GM13977 (cell line): Measurements from ENCODE around the gene SLC16A7.

ENCODE experiments used
- DNase-seq: peaks from one replicate; pipeline ENCODE4 v3.0.0; 2012; ENCODE audit warnings: low spot score
- in situ Hi-C: fragments of 300-500 bp; cut with MboI; formaldehyde crosslinking; loops from one replicate; pipeline ENCODE4 v1.12.0; 2022; ENCODE audit warnings: low sequenced_read_pairs, low pct_unique_long_range_greater_than_20kb, mixed read lengths, inconsistent platforms; ENCODE audit not compliant: unreplicated experiment
- TF ChIP-seq, protein P1 (sequence below): IDR thresholded peaks from 2 replicates; pipeline ENCODE4 v1.5.1; 2012; ENCODE audit warnings: mild to moderate bottlenecking, control low read depth; ENCODE audit not compliant: insufficient read depth; ENCODE audit errors: extremely low read depth, missing control alignments

Gene SLC16A7

DNA sequence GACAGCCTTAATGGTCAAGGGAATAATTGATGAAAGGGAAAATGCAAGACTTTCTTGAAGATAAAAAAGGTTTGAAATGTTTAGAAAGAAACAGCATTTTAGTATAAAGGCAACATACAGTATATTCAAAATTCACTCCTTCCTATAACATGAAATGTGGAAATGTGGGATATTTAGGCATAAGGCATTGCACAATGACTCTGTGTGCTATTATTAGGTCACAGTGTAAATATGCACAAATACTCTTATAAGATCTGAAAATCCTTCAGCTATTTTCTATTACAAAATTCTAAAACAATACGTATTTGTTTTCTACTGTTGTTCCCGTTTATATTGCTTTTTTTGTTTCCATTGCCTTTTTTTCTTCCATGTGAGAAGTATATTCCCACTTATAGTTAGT lies 127.7 kb downstream of the SLC16A7 start:
- DNase-seq = no peak
- TF ChIP-seq, protein P1, sequence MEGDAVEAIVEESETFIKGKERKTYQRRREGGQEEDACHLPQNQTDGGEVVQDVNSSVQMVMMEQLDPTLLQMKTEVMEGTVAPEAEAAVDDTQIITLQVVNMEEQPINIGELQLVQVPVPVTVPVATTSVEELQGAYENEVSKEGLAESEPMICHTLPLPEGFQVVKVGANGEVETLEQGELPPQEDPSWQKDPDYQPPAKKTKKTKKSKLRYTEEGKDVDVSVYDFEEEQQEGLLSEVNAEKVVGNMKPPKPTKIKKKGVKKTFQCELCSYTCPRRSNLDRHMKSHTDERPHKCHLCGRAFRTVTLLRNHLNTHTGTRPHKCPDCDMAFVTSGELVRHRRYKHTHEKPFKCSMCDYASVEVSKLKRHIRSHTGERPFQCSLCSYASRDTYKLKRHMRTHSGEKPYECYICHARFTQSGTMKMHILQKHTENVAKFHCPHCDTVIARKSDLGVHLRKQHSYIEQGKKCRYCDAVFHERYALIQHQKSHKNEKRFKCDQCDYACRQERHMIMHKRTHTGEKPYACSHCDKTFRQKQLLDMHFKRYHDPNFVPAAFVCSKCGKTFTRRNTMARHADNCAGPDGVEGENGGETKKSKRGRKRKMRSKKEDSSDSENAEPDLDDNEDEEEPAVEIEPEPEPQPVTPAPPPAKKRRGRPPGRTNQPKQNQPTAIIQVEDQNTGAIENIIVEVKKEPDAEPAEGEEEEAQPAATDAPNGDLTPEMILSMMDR = no peak
- in situ Hi-C loops = no loop called here

DNA sequence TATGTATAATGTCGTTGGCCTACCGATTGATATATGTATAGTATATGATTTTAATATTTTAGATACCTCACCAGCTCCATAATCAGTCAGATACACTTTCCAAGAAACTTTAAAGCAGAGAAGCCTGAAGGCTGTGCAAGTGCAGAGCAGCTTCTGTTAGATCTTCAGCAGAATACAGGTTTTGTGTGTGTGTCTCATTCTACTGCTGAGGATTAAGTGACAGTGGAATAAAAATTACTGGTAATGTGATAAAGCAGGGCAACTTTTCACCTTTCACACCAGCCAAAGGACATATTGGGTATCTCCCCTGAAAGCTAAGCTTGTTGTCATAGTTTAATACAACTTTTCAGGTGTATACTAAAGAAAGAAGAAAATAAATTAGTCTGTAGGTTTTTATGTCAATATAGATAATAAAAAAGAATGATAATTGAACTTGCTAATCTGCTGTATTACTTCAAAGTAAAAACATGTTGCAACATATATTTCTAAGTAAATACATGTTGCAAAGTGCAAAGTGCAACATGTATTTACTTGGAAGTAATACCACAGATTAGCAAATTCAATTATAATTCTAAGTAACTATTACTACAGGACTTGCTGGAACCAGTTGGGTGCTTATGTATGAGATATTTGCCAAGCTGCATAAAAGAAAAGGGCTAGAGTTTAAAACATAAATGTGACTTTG lies 128.3 kb downstream of the SLC16A7 start:
- TF ChIP-seq, protein P1 = no peak
- in situ Hi-C loops = no loop called here
- DNase-seq = no peak

DNA sequence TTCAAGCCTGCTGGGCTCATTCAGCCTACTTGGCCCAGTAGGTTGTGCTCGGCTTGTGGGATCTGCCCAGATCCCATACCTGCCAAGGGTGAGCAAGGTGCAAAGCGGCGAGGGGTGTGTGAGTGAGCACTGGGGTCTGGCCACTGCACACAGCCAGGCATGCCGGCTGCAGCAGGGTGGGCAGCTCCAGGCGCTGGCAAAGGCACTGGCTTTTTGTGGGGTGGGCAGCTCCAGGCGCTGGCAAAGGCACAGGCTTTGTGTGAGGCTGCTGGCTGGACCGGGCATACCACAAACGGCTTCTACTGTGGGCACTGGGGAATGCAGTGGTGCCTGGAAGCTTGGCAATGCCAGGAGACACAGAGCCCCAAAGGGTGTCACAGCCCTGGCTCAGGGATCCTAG lies 137.4 kb downstream of the SLC16A7 start:
- in situ Hi-C loops = no loop called here
- no peak for DNase-seq
- TF ChIP-seq, protein P1 = no peak

DNA sequence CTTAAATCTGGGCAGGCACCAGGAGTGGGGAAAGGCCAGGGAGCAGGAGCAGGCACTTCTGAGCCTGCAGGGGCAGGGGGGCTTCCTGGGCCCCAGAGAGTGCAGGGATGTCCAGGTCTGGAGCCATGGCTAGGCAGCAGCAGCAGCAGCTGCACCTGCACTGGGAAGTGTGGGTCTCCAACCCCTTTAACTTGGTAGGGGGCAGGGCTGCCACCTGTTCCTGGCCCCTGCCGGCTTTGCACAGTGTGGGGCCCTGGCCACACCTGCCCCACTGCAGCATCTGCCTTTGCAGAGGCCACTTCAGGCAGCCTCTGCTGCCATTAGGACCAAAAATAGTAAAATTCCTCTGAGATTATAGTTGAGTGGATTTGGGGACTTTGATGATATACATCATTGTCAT lies 138.5 kb downstream of the SLC16A7 start:
- TF ChIP-seq, protein P1 = no peak
- no peak for DNase-seq
- in situ Hi-C loops = no loop called here

DNA sequence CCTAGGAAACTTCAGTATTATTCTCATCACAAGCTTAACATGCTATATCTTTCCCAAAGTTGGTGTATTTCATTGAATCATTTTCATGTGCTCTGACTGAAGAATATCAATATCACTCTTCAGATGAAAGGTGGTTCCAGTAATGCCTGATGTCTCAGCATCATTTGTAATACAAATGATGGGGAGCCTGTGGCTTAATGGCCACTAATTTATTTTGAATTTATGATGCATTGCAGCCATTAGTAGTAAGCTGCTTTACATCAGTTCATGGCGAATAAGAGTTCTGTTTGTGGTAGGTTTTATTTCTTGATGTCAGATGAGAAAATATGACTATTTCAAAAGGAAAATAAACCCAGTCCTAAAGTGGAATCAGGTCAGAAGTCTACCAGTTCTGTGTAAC lies 139.4 kb downstream of the SLC16A7 start:
- DNase-seq = no peak
- TF ChIP-seq, protein P1 = no peak
- in situ Hi-C loops = no loop called here

DNA sequence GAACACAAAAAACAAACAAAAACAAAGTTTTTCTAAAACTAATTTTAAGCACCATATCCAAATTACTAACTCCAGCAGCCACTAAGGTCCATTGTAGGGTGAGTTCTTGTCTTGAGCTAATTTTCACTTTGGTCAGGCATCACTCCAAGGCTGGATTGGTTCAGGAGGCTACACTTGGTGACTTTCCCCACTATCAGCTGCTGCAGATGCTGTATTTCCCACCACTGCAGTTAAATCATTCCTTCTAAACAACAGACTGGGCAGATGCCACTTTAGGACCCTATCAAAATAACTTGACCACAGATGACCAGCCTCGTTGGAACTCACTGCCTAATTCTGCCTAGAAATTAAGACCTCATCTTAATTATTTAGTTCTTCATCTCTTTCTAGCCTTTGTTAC lies 140.5 kb downstream of the SLC16A7 start:
- in situ Hi-C loops = no loop called here
- DNase-seq = no peak
- TF ChIP-seq, protein P1 = no peak
